Measurements from ENCODE around the gene SARDH. TPM values are rescaled to one million over a fixed set of nuclear protein-coding genes. Genes with fewer than 3 reads are reported as not detected.

SARDH gene
- total RNA-seq, 1 donor = 0.18 TPM

DNA sequence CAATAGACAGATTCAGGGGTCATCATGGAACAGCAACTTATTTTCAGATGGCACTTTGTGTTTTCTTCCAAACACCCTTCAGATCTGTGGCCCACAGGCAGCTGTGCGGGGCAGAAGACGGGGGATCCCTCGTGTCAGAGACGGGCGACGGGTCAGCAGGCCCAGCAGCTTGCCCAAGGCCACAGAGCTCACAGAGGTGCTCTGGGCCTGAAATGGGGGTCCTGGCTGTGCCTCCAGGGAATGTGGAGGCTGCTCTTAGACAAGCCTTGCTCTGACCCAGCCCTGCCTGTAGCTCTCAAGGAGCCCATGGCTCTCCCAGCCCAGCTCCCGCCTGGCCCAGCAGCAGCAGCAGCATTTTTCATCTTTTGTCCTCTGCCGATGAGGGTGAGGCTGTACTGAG lies 40.9 kb upstream of the SARDH start:
- DNase-seq (ENCODE audit: low read depth) = no peak
- H3K4me3 ChIP-seq (ENCODE audit: low read depth, low read length) = no peak overlapping the region
- TF ChIP-seq, protein P1, sequence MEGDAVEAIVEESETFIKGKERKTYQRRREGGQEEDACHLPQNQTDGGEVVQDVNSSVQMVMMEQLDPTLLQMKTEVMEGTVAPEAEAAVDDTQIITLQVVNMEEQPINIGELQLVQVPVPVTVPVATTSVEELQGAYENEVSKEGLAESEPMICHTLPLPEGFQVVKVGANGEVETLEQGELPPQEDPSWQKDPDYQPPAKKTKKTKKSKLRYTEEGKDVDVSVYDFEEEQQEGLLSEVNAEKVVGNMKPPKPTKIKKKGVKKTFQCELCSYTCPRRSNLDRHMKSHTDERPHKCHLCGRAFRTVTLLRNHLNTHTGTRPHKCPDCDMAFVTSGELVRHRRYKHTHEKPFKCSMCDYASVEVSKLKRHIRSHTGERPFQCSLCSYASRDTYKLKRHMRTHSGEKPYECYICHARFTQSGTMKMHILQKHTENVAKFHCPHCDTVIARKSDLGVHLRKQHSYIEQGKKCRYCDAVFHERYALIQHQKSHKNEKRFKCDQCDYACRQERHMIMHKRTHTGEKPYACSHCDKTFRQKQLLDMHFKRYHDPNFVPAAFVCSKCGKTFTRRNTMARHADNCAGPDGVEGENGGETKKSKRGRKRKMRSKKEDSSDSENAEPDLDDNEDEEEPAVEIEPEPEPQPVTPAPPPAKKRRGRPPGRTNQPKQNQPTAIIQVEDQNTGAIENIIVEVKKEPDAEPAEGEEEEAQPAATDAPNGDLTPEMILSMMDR (IDR thresholded peaks at IDR 0.05; ENCODE audit: insufficient read depth, low read length) = no peak

DNA sequence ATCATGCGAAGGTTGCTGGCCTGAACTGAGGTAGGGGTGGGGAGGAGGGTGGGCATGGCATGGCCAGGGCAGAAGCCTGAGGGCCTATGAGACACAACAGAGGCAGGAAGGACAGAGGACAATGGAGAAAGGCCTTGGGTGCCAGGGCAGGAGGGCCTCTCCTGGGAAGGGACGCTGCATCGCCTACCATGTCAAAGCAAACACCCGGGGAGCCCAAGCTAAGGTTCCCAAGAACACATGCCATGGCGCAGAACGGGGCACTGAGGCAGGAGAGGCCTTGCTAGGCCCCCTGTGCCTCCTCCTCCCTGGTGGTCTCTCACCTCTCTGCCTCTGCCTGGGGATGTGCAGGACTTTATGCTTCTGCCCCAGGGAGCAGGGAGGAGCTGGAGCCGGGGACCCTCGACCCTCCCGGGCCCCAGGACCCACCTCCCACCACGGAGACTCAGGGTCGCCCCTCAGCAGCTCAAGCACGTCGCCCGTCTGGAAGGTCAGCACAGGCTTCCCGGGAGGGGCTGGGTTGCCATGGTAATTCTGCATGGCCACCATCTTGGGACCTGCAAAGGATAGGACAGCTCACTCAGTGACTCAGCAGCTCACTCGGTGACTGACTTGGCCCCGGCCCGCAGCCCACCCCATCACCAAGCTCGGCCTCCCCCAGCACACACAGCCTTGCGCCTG lies 40.3 kb upstream of the SARDH start:
- H3K4me3 ChIP-seq (ENCODE audit: low read depth, low read length) = no peak overlapping the region
- DNase-seq (ENCODE audit: low read depth) = no peak
- TF ChIP-seq, protein P1 (IDR thresholded peaks at IDR 0.05; ENCODE audit: insufficient read depth, low read length) = no peak

DNA sequence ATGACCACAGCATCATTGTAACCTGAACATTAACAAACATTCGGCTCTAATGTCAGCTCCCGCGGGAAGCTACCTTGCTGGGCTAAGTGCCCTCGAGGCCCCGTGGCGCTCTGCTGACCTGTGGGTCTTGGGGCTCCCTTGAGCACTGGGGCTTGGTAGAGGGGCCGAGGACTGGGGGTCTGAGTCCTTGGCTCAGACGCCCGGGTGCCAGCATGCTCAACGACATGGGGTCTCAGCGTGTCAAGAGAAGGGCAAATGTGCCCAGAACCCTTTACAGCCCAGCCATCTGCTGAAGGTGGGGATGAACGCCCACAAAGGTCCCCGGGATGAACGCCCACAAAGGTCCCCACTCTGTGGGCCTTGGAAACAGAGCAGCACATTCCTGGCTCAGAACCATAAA lies 39.7 kb upstream of the SARDH start:
- TF ChIP-seq, protein P1 (IDR thresholded peaks at IDR 0.05; ENCODE audit: insufficient read depth, low read length) = no peak
- DNase-seq (ENCODE audit: low read depth) = no peak
- H3K4me3 ChIP-seq (ENCODE audit: low read depth, low read length) = no peak overlapping the region

DNA sequence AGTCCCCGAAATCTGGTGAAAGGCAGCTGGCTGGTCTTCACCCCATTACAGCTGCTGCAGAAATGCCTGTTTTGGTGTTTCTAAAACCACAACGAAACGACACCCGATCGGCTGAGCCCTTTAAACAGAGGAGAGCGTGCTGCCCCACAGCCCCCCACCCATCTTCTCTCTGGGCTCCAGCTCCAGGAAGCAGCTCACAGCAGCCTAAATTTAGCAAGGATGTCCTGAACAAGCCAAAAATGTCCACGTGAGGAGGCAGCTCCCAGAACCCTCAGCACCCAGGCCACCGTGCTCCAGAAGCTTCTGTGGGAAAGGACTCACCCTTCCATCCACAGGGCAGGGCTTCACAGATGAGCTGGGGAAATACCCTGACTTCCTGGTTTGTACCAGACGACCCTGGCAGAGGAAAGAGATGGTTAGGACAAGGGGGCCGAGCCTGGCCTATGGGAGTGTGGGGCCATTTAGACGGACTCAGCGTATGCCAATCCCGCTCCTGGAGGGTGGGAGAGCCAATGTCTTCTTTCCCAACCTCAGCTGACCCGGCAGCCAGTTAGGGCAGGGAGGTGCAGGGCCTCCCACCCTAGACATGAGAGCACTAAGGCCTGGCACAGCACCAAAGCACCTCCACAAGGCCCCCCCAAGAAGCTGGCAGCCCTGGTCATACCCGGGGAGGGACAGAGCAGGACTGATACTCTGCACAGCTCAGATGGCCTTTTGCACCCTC lies 39.1 kb upstream of the SARDH start:
- H3K4me3 ChIP-seq (ENCODE audit: low read depth, low read length) = no peak overlapping the region
- DNase-seq (ENCODE audit: low read depth) = no peak
- TF ChIP-seq, protein P1 (IDR thresholded peaks at IDR 0.05; ENCODE audit: insufficient read depth, low read length) = no peak

DNA sequence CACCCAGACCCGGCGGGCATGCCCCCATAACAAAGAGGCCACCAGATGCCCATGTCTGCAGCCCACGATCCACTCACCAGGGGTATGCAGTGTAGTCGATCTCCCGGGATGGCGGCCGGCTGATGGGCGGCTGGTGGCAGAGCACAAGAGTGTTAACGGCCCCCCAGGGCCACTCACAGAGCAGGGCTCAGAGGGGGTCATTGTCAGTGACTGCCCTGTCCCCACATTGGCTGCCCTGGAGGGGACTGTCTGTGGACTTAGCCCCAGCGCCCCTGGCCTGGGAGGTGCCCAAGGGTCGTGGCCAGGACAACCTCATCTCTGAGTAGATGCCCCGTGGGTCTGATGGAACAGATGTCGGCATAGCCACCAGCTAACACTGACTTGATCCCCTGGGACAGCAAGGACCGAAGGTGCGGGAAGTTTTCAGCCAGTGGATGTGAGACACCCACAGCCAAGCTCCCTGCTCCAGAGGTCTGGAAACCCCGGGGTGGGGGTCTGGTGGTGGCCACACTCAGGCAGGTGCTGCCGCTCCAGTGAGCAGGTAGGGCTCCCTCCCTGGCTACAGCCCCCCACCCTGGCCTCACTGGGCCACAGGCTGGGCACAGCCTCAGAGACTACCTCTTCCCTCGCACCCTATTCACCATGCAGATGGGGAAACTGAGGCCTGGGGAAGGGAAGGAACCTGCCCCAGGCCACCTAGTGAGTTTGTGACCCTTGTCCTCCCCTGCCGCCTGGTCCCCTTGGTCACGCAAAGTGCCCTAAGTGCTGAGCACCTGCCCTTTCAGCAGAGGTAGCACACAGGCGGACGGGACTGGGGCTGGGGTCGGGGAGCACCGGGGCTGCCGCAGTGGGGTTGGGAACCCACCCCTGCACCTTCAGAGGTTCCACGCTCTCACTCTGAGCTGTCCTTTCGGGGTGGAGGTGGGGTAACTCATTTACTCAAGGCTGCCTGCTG lies 38.1 kb upstream of the SARDH start:
- H3K4me3 ChIP-seq (ENCODE audit: low read depth, low read length) = no peak overlapping the region
- TF ChIP-seq, protein P1 (IDR thresholded peaks at IDR 0.05; ENCODE audit: insufficient read depth, low read length) = no peak
- no peak for DNase-seq (ENCODE audit: low read depth)

DNA sequence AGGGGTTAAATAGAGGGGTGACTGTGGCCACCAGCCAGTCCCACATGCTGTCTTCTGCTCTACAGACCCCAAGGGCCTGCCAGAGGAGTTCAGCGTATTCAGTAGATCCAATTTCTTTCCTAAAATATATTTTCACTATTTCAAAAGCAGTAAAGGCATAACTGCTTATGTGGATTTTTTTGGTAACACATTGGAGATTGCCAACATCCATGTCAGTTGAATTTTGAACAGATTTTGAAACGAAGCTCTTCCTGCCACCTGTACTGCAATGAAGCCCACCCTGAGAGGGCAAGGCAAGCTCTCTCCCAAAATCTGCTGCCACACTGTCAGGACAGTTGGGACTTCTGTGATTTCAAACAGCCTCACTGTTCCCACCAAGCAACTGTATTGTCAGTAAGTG lies 37.1 kb upstream of the SARDH start:
- no peak overlapping the region for H3K4me3 ChIP-seq (ENCODE audit: low read depth, low read length)
- TF ChIP-seq, protein P1 (IDR thresholded peaks at IDR 0.05; ENCODE audit: insufficient read depth, low read length) = no peak
- no peak for DNase-seq (ENCODE audit: low read depth)
